Effector memory CD8-positive, alpha-beta T cell (primary cell): ENCODE results near the gene IDH1.

Experiments
- ATAC-seq: fragments of 150-1000 bp; cut with Tn5 transposase; replicated peaks from 2 replicates; pipeline ENCODE4 v1.10.0; 2021; ENCODE audit warnings: mild to moderate bottlenecking, moderate library complexity
- DNase-seq, 3 experiments: peaks; one replicate each; pipeline ENCODE4 v3.0.0; 2021
- H3K27ac Mint-ChIP-seq, 2 donors: one replicate each; pipeline ENCODE4 v1.8.0; 2022; ENCODE audit warnings: mild to moderate bottlenecking in 2 of 2, mixed read lengths in 2 of 2, moderate library complexity in 2 of 2
- H3K27me3 Mint-ChIP-seq, 2 donors: one replicate each; pipeline ENCODE4 v1.8.0; 2022; ENCODE audit warnings: mixed read lengths in 2 of 2
- H3K36me3 Mint-ChIP-seq: one replicate; pipeline ENCODE4 v1.8.0; 2022; ENCODE audit warnings: mild to moderate bottlenecking, moderate library complexity, mixed read lengths; ENCODE audit not compliant: insufficient read depth
- H3K4me1 Mint-ChIP-seq, 2 donors: one replicate each; pipeline ENCODE4 v1.8.0; 2022; ENCODE audit warnings: low read depth in 2 of 2, mixed read lengths in 2 of 2
- H3K4me3 Mint-ChIP-seq, 2 donors: one replicate each; pipeline ENCODE4 v1.8.0; 2022; ENCODE audit warnings: mild to moderate bottlenecking in 2 of 2, mixed read lengths in 2 of 2, moderate library complexity in 2 of 2
- H3K9me3 Mint-ChIP-seq, 2 donors: one replicate each; pipeline ENCODE4 v1.8.0; 2022; ENCODE audit warnings: mixed read lengths in 2 of 2

IDH1 gene

GRCh38 chr2:208186893-208187292 lies 68.0 kb downstream of the IDH1 start:
- no peak for DNase-seq
- Mint-ChIP-seq H3K27ac (no peak overlapping the region), H3K36me3 (no peaks in the 10 kb centered on the region), H3K4me3 (no peak overlapping the region), H3K4me1 (no peaks in the 10 kb centered on the region), H3K27me3 (peaks cover 31 to 47% of the 10 kb centered on the region in 2 donors), H3K9me3 (no peaks in the 10 kb centered on the region)
- no peak for ATAC-seq

DNA sequence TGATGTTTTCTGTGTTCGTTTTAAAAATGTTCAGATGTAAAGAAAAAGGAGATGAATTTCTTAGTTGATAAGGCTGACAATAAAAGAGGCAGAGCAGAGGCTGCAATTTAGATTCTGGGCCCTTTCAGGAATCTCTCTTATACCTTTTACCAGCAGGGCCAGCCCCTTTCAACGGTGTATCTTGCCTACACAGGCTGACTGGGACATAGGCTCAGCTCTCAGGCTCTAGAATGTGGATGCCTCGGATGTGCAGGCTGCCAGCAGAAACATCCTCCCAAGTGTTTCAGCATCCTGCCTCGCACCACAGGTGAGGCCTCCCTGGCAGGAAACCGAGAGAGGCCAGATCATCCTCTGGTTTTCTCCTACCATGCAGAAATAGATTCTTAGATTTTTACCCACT lies 68.4 kb downstream of the IDH1 start:
- no peaks in the 10 kb centered on the region for H3K4me1 Mint-ChIP-seq
- no peak overlapping the region for H3K27ac Mint-ChIP-seq
- H3K4me3 Mint-ChIP-seq = no peak overlapping the region
- no peaks in the 10 kb centered on the region for H3K9me3 Mint-ChIP-seq
- H3K36me3 Mint-ChIP-seq = no peaks in the 10 kb centered on the region
- no peak for ATAC-seq
- DNase-seq = no peak
- peaks cover 31 to 47% of the 10 kb centered on the region in 2 donors for H3K27me3 Mint-ChIP-seq
